Activated naive CD4-positive, alpha-beta T cell treated with anti-CD3 and anti-CD28 coated beads, Interleukin-2, amount 50 U/mL, for 24 hours (primary cell): Measurements from ENCODE around the gene CCDC102A.

ENCODE experiments used
- H3K27ac Mint-ChIP-seq: one replicate; pipeline ENCODE4 v1.8.0; 2021; ENCODE audit warnings: mild to moderate bottlenecking, mixed read lengths
- H3K27me3 Mint-ChIP-seq: one replicate; pipeline ENCODE4 v1.8.0; 2021; ENCODE audit warnings: mixed read lengths
- H3K36me3 Mint-ChIP-seq: one replicate; pipeline ENCODE4 v1.8.0; 2021; ENCODE audit warnings: mixed read lengths
- H3K4me1 Mint-ChIP-seq: one replicate; pipeline ENCODE4 v1.8.0; 2021; ENCODE audit warnings: mixed read lengths
- H3K4me3 Mint-ChIP-seq: one replicate; pipeline ENCODE4 v1.8.0; 2021; ENCODE audit warnings: mild to moderate bottlenecking, mixed read lengths
- H3K9me3 Mint-ChIP-seq: one replicate; pipeline ENCODE4 v1.8.0; 2021; ENCODE audit warnings: mixed read lengths

Gene CCDC102A

GRCh38 chr16:57485091-57485915 lies 51.1 kb downstream of the CCDC102A start:
- Mint-ChIP-seq H3K4me3 (peak overlapping the region; percentile 86), H3K9me3 (no peaks in the 10 kb centered on the region), H3K36me3 (no peaks in the 10 kb centered on the region), H3K27me3 (no peaks in the 10 kb centered on the region), H3K27ac (no peak overlapping the region), H3K4me1 (peaks cover 23% of the 10 kb centered on the region)

GRCh38 chr16:57484515-57485005 lies 51.8 kb downstream of the CCDC102A start:
- no peaks in the 10 kb centered on the region for H3K27me3 Mint-ChIP-seq
- peaks cover 23% of the 10 kb centered on the region for H3K4me1 Mint-ChIP-seq
- H3K36me3 Mint-ChIP-seq = no peaks in the 10 kb centered on the region
- H3K4me3 Mint-ChIP-seq = no peak overlapping the region
- peak overlapping the region; percentile 66 for H3K27ac Mint-ChIP-seq
- H3K9me3 Mint-ChIP-seq = no peaks in the 10 kb centered on the region

GRCh38 chr16:57483725-57484514 lies 52.5 kb downstream of the CCDC102A start:
- Mint-ChIP-seq H3K27ac (no peak overlapping the region), H3K9me3 (no peaks in the 10 kb centered on the region), H3K36me3 (no peaks in the 10 kb centered on the region), H3K4me3 (no peak overlapping the region), H3K27me3 (no peaks in the 10 kb centered on the region), H3K4me1 (peaks cover 23% of the 10 kb centered on the region)

- Mint-ChIP-seq H3K27ac (no peak overlapping the region), H3K4me1 (peaks cover 26% of the 10 kb centered on the region)
Observed at GRCh38 chr16:57482845-57483545, 53.4 kb downstream of the CCDC102A start.

GRCh38 chr16:57481421-57481820 lies 55.0 kb downstream of the CCDC102A start:
- no peak overlapping the region for H3K27ac Mint-ChIP-seq
- H3K36me3 Mint-ChIP-seq = peaks cover 2% of the 10 kb centered on the region
- H3K4me3 Mint-ChIP-seq = no peak overlapping the region
- H3K4me1 Mint-ChIP-seq = peaks cover 21% of the 10 kb centered on the region
- no peaks in the 10 kb centered on the region for H3K9me3 Mint-ChIP-seq
- H3K27me3 Mint-ChIP-seq = no peaks in the 10 kb centered on the region

More at GRCh38 chr16:57482845-57483545, 53.4 kb downstream of the CCDC102A start:
- no peaks in the 10 kb centered on the region for H3K9me3 Mint-ChIP-seq
- no peaks in the 10 kb centered on the region for H3K27me3 Mint-ChIP-seq
- peaks cover 2% of the 10 kb centered on the region for H3K36me3 Mint-ChIP-seq
- no peak overlapping the region for H3K4me3 Mint-ChIP-seq

GRCh38 chr16:57480754-57481230 lies 55.6 kb downstream of the CCDC102A start:
- Mint-ChIP-seq H3K27ac (no peak overlapping the region), H3K36me3 (peaks cover 2% of the 10 kb centered on the region), H3K4me3 (no peak overlapping the region), H3K9me3 (no peaks in the 10 kb centered on the region), H3K4me1 (peaks cover 24% of the 10 kb centered on the region), H3K27me3 (no peaks in the 10 kb centered on the region)

GRCh38 chr16:57479976-57480753 lies 56.2 kb downstream of the CCDC102A start:
- no peaks in the 10 kb centered on the region for H3K9me3 Mint-ChIP-seq
- H3K27ac Mint-ChIP-seq = no peak overlapping the region
- no peak overlapping the region for H3K4me3 Mint-ChIP-seq
- H3K27me3 Mint-ChIP-seq = no peaks in the 10 kb centered on the region
- H3K4me1 Mint-ChIP-seq = peaks cover 18% of the 10 kb centered on the region
- peaks cover 2% of the 10 kb centered on the region for H3K36me3 Mint-ChIP-seq

GRCh38 chr16:57479205-57479975 lies 57.0 kb downstream of the CCDC102A start:
- H3K36me3 Mint-ChIP-seq = peaks cover 2% of the 10 kb centered on the region

GRCh38 chr16:57478396-57479204 lies 57.8 kb downstream of the CCDC102A start:
- peaks cover 2% of the 10 kb centered on the region for H3K36me3 Mint-ChIP-seq
- H3K27me3 Mint-ChIP-seq = no peaks in the 10 kb centered on the region
- H3K4me3 Mint-ChIP-seq = no peak overlapping the region
- no peak overlapping the region for H3K27ac Mint-ChIP-seq
- H3K9me3 Mint-ChIP-seq = no peaks in the 10 kb centered on the region
- peaks cover 11% of the 10 kb centered on the region for H3K4me1 Mint-ChIP-seq

More at GRCh38 chr16:57479205-57479975, 57.0 kb downstream of the CCDC102A start:
- H3K9me3 Mint-ChIP-seq = no peaks in the 10 kb centered on the region
- H3K4me1 Mint-ChIP-seq = peaks cover 11% of the 10 kb centered on the region
- H3K4me3 Mint-ChIP-seq = no peak overlapping the region
- H3K27ac Mint-ChIP-seq = no peak overlapping the region
- H3K27me3 Mint-ChIP-seq = no peaks in the 10 kb centered on the region

DNA sequence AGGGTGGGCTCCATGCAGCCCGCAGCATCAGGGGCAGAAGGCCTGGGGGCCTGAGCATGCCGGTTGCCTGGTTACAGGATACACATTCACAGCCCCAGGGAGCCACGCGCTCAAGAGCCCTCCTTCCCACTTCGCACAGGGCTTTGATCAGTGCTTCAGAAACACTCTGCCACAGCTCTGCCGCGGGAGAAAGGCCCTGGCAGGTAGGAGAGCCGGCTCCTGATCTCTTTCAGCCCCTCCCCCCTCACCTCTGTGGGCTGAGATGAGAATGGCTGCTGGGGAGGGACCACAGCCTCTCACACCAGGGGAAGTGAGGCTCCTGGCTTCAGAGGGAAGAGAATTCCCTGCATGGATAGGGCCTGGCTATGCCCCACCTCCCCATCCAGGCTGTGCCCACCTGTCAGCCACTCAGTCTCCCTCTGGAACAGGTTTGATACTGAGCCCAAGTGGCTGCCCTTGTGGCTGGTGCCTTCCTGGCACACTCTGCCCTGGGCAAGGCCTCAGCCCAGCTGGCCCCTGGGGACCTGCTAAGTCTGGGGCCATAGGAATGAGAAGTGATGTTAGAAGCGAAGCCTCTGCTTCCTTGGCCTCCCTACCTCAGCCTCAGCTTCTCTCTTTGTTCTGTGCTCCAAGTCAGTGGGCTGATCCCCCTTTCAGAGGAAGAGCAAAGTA lies 58.7 kb downstream of the CCDC102A start:
- peaks cover 11% of the 10 kb centered on the region for H3K4me1 Mint-ChIP-seq
- H3K36me3 Mint-ChIP-seq = peaks cover 2% of the 10 kb centered on the region
- H3K27me3 Mint-ChIP-seq = no peaks in the 10 kb centered on the region
- no peaks in the 10 kb centered on the region for H3K9me3 Mint-ChIP-seq
- H3K27ac Mint-ChIP-seq = no peak overlapping the region
- no peak overlapping the region for H3K4me3 Mint-ChIP-seq

GRCh38 chr16:57476546-57477410 lies 59.6 kb downstream of the CCDC102A start:
- no peaks in the 10 kb centered on the region for H3K27me3 Mint-ChIP-seq

DNA sequence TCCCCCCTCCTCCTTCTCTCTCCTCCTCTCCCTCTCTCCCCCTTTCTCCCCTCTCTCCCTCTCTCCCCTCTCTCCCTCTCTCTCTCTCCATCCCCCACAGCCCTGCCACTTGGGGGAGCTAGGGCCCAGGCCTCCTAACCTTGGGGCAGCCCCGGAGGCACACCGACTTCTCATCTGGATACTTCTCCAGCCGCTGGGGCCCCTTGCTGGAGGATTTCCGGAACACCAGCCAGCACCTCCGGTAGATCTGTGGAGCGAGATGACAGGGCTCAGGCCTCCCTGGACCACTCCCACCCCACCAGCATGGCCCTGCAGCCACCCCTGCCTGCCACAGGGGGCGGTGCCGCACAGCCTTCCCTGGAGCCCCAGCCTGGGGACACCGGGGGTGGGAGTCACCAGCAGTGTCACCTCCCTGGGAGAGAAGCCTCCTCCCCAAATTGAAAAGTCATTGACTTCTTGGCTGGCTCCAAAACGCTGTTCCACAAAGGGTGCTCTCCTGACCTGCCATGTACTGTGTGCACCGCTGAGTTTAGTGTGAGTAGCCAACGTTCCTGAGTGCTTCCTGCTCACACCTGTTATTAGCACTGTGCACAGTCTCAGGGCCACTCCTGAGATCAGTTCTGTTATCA lies 60.5 kb downstream of the CCDC102A start:
- no peak overlapping the region for H3K4me3 Mint-ChIP-seq
- H3K27me3 Mint-ChIP-seq = no peaks in the 10 kb centered on the region
- no peaks in the 10 kb centered on the region for H3K9me3 Mint-ChIP-seq
- H3K36me3 Mint-ChIP-seq = peaks cover 6% of the 10 kb centered on the region
- no peak overlapping the region for H3K27ac Mint-ChIP-seq
- H3K4me1 Mint-ChIP-seq = peaks cover 15% of the 10 kb centered on the region

More at GRCh38 chr16:57476546-57477410, 59.6 kb downstream of the CCDC102A start:
- H3K4me3 Mint-ChIP-seq = no peak overlapping the region
- H3K9me3 Mint-ChIP-seq = no peaks in the 10 kb centered on the region
- H3K4me1 Mint-ChIP-seq = peaks cover 15% of the 10 kb centered on the region
- no peak overlapping the region for H3K27ac Mint-ChIP-seq
- peaks cover 6% of the 10 kb centered on the region for H3K36me3 Mint-ChIP-seq
